ENCODE results near the gene STOM. TPM values are rescaled to one million over a fixed set of nuclear protein-coding genes. Genes with fewer than 3 reads are reported as not detected.

STOM gene
- total RNA-seq, 1 experiment from 2014 or later: 47.0 TPM

DNA sequence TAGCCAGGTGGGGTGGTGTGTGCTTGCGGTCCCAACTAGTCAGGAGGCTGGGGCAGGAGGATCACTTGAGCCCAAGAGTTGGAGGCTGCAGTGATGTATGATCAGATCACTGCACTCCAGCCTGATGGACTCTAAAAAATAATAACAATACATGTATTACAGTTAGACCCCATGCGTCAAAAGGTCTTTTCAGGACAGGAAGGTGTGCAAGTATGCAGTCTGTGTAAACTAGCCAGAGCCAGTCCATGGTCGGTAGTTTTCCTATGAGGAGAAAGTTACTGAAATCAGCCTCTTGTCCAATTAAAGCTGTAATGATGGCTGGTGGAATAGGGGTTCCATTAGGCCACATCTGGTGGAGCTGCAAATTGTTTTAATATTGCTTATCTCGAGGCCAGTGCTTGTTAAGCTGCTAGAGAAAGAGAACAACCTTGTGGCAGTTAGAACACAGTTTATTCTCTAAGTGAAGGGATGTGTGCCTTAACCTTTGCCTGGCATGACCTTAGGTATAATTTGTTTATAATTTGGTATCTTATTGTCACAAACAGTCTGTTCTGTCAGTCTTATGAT, 1.5 kb upstream of the STOM start:
- DNase-seq (ENCODE audit: low spot score): no peak

DNA sequence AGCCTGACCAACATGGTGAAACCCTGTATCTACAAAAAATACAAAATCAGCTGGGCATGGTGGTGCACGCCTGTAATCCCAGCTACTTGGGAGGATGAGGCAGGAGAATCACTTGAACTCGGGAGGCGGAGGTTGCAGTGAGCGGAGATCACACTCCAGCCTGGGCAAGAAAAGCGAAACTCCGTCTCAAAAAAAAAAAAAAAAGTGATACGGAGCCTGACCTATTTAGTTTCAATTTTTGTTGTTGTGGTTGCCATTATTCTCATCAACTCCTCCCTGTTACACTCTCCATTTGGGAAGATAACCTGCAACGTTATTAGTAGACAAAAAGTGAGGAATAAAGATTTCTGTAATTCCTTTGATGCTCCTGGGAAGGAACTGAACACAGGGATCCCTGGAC, 1.3 kb downstream of the STOM start:
- no peak for DNase-seq (ENCODE audit: low spot score)

DNA sequence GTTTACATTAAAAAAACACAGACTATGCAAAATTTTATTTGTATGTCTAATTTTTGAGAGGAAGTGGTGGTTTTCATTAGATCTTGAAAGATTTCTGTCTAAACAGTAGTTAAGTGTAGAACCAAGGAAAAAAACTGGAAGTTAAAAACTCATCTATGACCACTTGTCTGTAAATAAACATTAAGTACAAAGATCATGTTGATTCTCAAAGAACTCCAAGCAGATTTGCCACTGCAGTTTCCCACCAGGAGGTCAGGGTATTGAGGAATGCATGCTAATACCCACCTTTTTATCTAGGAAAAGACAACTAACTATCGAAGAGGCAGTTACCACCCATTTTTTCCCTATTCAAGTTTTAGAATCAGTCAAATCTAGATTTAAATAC, 1.9 kb downstream of the STOM start:
- no peak for DNase-seq (ENCODE audit: low spot score)

DNA sequence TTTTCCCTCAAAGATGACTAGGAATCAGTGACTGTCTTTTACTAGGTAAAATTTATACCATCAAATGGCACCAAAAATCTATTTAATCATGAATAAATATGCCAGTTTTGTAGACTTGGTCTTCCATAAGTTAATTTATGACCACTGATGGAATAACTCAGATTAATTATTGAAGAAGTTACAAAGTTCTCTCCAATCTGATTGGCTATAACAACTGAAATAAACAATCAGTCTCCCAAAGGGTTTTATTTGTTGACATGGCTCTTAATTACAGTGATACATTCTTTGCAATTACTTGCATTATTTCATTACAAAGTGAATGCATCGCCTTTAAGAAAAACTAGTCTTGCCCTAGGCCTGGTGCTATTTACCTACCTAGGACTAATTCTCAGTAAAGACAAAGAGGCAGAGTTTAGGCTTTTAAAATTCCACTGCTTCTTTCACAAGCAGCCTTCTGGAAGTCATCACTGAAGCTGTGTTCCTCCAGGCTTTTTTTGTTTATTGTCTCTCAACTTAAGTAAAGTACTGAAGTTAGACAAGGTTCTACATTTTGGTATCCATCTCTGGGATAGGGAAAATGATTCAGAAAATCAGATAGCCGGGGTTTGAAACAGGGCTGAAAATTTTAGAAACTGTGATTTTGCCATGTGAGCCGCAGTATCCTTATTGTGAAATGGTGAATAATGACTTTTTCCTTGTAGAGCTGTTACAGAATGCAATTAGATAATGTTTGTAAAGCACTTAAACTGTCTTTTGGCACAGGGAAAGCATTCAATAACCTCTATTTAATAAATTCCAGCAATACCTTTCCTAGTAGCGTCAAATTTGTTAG, 2.5 kb downstream of the STOM start:
- no peak for DNase-seq (ENCODE audit: low spot score)

DNA sequence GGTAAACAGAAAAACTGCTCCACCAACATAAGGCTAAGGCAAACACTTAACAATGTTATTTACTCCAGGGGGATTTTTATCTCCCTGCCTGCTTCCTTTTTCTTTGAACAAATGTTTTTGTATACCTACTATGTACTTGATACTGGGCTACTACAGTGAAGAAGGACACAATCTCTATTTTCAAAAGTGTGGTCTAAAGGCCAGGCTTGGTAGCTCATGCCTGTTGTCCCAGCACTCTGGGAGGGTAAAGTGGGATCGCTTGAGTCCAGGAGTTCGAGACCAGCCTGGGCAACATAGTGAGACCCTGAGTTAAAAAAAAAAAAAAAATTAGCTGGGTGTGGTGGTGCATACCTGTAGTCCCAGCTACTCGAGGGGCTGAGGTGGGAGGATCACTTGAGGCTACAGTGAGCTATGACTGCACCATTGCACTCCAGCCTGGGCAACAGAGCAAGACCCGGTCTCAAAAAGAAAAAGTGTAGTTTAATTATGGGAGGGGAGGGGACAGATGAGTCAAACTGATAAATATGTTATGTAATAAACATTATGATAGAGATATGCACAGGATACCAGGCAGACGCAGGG, 3.3 kb downstream of the STOM start:
- no peak for DNase-seq (ENCODE audit: low spot score)

DNA sequence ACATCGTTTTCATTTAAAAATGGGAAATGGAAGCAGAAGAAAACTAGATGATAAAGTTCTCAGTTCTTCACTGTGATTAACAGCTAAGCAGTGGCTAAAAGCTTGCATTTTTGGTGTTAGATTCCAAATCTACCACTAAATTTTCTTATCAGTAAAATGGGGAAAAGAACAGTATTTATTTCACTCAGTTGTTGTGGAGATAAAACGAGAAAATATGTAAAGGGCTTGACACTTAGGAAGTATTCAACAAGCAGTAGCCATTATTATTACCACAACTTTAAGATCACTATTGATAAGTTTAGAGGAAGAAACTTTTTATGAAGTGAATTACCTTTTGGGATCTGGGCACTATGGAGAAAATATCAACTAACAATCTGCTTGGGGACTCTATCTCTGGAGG, 4.5 kb downstream of the STOM start:
- DNase-seq (ENCODE audit: low spot score): no peak

DNA sequence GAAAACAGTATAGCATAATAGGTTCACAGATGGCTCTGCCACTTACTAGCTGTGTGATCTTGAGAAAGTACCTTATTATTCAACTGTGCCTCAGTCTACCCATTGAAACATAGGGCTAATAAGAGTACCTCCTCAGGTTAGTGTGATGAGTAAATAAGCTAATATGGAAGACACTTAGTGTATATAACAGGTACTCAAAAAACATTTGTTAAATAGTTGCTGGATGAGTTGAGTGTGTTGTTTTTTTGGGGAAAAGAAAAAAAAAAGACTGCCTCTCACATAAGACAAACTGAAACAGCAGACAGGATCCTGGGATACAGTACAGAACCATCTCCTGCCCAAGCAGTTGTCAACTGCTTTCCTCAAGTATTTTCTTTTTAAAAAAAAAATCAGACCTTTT, 5.2 kb downstream of the STOM start:
- DNase-seq (ENCODE audit: low spot score): no peak

DNA sequence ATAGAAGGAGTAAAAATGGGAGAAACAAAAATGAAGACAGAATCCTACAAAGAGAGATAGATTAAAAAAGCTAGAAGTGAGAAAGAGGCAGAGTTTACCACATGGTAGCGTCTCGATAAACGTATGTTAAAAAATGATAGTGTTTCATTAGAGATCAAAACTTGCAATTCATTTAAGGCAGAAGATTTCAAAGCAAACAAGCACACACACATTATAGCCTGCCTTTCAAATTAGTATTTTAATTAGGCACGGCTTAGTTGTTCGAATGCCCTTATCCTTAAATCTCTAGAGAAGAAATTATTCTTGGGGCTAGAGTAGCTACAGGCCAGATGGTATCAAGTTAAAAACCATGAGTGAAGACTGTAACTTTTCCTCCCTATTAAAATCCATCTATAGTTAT, 6.0 kb downstream of the STOM start:
- DNase-seq (ENCODE audit: low spot score): no peak

DNA sequence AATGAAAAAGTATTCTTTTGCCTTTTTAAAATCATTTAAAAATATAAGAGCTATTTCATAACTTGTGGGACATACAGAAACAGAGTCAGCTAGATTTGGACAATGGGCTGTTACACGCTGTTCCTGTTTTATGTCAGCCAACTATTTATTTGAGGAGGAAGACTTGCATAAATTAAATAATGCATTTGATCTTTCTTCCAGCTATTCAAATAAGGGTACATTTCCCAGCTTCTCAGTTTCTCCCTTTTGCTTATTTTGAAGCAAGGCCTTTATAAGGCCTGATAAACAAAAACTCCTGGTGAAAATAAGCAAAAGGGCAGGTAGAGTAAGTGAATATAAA, 6.5 kb downstream of the STOM start:
- DNase-seq (ENCODE audit: low spot score): no peak

DNA sequence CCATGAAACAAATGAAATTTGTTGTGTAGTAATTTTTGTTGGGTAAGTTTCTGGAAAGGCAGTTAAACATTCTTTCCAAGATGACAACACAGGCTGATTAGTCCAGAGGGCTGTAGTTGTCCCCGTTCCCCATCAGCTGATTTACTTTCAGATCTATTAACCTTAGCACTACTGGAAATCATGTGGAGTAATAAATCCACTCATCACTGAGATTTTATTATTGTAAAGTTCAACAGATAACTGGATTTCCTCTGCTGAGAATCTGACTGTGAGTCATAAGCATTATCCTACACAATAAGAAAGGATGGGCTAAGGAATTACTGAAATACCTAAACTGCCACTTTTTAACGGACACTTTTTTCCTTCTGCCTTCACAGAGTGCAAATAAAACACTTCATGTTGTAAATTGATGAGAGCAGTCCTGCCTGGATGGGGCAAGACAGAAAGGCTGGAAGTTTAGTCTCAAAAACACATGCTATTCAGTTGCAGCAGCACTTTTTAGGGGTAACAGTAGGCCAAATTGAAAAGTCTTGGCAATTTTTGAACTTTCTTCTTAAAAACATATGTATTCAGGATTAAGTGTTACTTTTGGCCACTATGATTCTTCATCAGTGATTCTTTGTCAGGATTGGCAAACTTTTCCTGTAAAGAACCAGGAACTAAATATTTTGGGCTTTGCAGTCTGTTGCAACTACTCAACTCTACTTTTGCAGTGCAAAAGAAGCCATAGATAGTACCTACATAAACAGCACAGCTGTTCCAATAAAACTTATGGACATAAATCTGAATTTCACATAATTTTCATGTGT, 7.0 kb downstream of the STOM start:
- DNase-seq (ENCODE audit: low spot score): no peak

DNA sequence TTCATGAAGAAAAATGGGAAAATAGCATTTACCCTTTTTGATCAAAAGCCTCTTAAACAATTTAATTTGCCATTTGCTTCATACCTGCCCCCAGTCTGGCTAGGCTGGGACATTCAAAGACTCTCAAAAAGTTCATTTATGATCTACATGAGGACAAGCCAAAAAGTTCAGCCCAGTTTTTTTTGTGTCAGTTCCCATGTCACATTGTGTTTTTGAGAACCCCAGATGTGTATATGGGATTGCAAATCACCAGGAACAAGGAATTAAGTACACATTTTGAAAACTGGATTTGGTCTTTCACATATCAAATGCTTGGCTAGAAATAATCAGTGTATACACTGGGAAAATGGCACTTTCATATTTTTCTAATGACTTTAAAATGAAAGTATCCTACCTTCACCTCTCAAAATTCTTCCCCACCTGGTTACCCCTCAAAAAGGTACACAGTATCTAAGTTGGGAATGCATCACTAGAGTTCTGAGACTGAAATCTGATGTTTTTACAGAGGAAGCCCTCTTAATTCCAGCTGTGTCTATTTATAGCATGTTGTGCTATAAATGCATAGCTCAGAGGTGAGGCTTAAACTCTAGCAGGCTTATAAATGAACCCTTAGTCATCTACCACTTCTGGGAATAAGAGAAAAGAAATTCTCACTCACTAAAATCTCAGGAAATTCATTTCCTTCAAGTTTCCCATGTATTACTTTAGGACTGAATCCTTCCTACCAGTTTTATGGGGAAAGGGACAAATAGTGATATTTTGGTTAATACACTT, 9.3 kb downstream of the STOM start:
- DNase-seq (ENCODE audit: low spot score): peak; percentile 59

DNA sequence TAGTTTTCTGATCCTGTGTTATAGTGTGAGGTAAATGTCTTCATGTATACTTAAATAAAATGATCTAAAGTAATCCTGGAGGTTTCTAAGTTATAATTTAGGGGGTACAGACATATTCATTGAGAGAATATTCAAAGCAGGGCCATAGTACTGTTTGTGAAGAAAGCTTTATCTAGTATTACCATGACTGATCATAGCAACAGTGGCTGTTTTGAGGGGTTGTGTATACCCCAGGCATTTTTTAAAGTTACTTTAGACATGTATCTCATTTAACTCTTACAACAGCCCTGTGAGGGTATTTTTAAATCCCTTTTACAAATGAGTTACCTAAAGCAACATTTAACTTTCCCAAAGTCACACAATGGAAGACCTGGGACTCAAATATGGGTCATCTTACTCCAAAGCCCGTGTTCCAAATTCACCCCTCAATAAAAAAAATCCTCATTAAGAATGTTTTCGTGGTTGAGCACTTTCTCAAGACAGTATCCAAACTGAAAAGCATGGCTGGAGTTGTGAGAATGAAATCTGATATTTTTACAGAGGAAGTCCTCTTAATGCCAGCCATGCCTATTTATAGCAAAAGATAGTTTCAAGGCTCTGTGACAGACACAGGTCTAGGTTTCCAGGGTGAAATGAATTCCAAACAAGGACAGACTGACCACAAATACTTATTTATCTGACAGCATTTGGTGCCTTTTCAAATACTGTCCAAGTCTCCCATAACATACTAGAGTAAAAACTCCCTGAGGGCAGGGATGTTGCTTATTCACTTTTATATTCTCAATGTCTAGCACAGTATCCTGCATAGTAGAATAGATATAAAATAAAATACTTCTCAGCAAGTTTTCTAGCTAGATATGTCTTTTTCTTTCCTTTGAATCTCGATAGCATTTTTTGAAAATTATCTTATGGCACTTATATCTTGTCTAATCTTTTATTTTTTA, 10.4 kb downstream of the STOM start:
- DNase-seq (ENCODE audit: low spot score): peak; percentile 37

DNA sequence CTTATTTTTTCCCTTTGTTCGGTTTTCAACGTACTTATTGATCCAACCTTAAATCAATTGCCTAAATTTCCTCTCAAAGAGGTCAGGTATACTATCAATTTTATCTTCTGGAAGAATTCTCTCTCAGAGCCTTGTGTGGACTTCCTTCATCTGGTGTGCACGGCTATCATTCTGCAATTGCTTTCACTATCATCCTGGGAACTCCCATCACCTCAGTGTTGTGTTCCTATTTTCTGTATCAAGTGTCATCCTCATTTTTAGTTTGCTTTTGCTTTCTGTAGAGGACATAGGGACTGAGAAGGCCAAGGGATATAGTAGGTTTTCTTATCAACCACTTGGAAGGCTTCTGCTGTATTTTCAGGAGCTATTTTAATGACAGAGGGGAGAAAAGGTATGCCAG, 11.3 kb downstream of the STOM start:
- DNase-seq (ENCODE audit: low spot score): no peak

DNA sequence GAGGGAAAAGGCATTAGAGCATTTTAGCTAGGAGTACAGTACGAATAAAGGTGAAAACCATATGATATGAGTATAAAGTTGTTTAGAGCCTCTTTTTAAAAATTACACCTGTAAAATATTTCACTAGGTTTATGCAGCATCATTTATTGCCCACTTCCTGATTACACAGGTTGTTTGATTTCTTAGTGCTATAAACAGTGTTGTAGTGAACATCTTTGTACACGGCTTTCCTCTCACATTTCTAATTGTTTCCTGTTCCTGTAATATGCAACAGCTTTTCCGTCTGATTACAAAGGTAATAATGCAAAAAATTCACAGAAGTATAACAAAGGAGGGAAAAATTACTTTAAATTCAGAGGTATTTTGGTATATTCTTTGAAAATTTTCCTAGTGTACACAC, 13.0 kb downstream of the STOM start:
- no peak for DNase-seq (ENCODE audit: low spot score)

DNA sequence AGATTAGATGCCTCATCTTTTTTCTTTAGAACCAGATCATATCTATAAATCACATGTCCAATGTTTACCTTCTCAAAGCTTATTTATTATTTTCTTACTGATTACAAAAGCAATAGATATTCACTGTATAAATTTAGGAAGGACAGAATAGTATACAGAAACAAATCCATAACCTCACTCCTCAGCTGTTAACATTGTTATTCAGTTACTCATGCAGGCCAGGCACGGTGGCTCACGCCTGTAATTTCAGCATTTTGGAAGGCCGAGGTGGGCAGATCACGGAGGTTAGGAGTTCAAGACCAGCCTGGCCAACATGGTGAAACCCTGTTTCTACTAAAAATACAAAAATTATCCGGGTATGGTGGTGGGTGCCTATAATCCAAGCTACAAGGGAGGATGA, 15.3 kb downstream of the STOM start:
- DNase-seq (ENCODE audit: low spot score): no peak

DNA sequence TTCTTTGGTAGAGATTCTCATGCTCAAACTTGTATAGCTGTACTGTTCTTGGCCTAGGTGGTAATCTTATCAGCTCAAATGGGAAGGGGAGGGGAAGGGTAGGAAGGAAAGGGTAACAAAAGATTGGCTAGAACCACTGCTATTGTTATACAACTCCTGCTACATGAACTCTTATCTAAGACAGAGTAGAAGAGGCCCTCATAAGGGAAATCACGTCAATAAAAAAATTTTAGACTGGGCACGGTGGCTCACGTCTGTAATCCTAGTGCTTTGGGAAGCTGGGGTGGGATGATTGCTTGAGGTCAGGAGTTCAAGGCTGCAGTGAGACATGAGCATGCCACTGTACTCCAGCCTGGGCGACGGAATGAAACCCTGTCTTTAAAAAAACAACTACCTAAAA, 15.9 kb downstream of the STOM start:
- DNase-seq (ENCODE audit: low spot score): no peak

DNA sequence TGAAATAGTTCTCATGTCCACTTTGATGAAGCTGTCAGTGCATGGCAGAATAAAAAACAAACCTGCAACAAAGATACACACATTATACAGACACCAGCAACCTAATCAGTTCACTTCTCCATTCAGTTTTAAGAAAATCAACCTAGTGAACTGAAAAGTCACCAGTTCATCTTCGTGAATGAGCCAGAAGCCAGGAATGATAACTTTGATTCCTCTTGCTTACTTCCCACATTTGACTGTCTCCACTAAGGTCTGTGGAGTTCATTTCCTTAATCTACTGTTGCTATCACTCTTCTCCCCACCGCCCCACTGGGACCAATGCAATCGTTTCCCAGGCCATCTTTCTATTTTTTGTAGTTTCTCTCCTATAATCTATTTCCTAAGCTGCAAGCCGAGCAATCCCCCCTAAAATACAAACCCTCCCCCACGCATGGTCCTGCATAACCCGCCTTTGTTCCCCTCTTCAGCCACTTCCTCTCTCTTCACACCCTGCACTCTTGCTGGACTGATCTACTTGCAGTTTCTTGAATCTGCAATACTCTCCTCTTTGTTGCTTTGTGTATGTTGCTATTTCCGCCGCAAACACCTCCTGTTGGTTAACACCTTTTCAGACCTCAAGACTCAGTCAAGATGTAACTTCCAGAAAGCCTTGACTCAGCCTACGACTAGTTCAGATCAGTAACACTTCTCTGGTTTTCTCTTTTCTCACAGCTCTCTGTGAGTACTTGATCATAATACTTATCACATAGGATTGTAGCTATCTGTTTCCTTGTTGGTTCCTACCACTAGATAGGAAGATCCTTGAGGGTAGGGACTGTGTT, 16.6 kb downstream of the STOM start:
- no peak for DNase-seq (ENCODE audit: low spot score)

DNA sequence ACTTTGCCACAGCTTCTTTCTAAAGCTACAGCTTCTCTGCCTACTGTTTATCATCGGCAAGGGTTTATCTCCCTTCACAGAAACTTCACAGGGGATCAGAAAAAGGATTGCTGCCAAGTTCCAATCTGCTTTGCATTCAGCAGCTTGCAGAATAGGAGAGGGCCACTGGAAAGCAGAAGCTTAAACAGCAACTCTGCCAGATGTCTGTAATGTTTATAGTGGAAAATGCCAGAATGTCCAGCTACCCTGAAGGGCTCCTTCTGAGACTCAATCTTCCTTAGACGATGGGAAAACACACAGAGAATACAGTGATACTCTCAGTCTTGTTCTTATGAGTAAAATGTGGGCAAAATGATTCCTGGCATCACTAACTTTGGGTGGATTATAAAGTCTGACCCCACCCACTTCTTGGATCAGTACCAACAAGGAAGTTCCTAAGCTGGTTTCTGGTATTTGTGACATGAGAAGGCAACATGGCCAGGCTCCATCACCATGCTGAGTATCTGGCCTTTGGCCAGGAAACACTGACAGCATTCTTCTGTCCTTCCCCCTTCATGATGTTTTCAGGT, 19.0 kb downstream of the STOM start:
- DNase-seq (ENCODE audit: low spot score): peak; percentile 89

DNA sequence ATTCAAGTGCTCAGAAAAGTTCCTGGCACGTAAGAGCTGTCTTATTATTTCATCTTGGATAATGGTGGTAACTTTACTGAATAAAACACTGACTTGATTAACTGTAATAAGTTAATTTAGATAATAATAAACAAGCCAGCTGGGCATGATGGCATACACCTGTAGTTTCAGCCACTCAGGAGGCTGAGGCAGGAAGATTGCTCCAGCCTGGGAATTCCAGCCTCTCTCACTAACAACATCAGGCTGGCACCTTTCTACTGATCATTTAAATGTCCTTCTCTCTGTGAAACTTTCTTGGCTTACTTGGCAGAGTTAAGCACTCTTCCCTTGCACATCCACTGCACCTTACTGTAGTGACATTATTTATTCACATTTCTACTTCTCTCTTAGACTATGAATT, 20.0 kb downstream of the STOM start:
- no peak for DNase-seq (ENCODE audit: low spot score)

DNA sequence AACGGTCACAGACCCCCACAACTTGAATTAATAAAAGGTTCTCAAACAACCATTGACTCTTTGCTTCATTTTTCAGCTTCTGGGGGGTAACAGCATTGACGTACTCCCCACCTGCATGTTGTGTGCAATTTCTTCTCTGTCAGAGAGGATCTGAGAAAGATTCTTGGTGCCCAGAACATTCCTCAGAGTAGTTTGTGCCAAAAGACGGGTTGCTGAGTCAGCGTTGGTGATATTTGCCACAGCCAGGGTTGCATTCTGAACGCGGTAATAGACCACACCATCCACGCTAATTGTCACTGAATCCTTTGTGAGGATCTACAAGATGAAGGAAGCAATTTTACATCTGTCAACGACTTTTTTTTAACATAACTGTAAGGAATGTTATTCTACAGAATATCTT, 21.0 kb downstream of the STOM start:
- DNase-seq (ENCODE audit: low spot score): no peak

Data from H4 (cell line).